GM15510 (cell line): ENCODE results near the gene LAMB4.

Experiments
- POLR2A ChIP-seq: IDR thresholded peaks from 3 replicates; pipeline ENCODE4 v1.6.1; 2011; ENCODE audit warnings: borderline replicate concordance; ENCODE audit not compliant: insufficient read length; ENCODE audit errors: extremely low read depth

Gene LAMB4

DNA sequence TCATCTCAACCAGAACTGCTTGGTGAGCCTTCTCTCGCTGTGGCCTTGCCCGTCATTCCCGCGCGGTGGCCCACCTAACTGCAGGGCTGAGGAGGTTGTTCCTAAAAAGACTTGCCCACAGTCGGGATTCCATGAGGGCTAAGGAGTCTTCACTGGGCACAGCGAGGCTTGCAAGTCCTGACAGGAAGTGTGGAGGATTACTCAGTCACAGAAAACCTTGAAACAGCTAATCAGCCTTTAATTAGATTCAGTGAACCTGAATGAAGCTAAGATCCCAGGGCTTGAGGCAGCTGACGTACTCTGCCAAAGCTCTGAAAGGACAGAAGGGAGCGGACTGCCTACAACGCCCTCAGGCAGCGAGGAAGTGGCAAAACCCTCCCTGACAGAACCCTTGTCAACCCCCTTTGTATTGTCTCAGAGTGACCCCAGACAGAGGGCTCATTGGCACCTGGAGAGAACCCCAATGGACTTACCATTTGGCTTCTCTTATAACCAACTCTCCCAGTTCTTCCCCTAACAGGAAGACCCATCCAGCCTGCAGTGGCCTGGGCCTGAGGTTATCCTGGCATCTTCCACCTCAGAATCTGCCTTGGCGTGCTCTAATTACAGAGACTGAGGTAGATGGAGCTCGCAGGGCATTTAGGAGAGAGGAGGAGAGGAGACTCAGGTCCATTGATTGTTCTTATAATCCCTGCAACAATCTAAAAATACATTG is 2.5 kb upstream of the LAMB4 start:
- no peak for TF ChIP-seq POLR2A

DNA sequence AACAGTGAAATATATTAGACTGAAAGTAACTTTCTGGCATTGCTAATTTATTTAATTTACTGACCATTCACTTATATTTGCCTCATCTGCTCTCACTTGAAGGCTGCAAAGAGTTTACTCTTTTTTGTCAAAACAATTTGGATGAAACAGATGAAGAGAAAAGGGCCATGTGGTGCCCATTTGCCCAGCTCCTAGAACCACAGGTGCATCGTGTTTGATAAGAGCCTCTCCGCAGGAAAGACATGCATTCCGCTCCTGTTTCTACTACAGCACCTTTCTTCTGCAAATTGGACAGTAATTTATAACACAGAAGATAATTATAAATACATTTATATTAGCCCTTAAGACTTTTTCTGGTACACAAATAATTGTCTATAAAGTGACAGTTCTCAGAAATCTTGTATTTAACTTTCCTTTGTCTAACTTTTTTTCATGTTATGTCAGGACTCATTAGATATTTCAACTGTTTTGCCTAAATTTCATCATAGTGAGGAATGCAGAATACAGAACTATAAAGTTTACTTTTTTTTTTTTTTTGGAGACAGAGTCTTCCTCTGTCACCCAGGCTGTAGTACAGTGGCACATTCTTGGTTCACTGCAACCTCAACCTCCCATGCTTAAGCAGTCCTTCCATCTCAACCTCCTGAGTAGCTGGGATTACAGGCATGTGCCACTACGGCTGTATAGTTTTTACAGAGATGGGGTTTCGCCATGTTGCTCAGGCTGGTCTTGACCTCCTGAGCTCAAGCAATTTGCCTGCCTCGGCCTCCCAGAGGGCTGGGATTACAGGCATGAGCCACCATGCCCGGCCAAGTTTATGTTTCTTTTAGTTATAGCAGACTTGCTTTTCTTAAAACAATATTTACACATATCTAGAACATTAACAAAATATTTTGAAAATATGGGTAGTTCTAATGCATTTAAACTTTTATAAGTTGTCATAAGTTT is 869 bp downstream of the LAMB4 start:
- TF ChIP-seq POLR2A, result no peak

DNA sequence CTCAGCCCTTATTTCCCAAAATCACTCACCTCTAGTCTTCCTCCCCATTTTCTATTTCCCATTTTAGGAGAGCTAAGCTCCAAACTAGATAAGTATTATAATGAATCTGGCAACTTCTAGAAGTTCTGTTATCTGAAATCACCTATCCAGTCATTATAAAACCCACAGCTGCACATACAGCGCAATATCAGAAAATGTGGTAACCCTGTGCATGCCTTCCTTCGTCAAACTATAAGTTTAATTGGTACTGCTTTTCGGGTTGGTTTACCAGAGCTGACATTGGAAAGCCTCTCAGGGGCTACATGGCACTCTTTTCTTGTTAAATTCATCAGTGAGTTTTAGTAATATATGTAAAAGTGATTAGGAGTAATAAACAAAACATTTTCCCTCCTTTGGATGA is 1.6 kb downstream of the LAMB4 start:
- no peak for TF ChIP-seq POLR2A

DNA sequence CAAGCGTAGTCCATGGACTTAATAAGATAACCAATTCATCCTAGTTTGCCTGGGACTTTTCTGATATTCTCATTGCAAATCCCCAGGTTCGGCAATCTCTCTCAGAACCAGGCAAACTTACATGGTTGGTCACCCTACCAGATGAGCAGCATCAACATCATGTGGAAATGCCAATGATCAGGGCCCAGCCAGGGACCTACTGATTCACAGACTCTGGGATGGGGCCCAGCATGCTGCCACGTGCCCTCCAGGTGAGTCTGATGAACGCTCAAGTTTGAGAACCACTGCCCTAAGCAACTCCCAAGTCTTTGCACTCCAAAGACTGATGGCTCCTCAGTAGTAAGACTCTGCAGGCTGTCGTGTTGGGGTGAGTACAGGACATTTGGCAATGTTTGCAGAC is 2.7 kb downstream of the LAMB4 start:
- TF ChIP-seq POLR2A, result no peak

DNA sequence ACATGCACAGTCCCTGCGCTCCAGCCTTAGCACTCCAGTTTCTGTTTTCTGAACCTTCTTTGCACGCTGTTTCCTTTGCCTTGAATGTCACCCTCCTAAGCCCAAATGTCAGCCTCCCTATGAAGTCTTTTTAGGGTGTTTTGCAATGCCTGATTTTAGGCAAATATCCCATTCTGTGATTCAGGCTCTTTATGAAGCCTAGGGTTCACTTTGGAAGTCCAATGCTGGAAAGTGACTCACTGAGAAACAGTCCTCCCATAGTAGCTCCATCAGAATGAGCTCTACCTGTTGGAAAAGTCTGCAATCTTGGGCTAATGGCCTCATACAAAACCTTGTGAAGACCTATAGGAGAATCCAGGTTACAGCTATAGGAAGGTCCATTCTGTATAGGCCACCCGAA is 5.3 kb downstream of the LAMB4 start:
- no peak for TF ChIP-seq POLR2A

DNA sequence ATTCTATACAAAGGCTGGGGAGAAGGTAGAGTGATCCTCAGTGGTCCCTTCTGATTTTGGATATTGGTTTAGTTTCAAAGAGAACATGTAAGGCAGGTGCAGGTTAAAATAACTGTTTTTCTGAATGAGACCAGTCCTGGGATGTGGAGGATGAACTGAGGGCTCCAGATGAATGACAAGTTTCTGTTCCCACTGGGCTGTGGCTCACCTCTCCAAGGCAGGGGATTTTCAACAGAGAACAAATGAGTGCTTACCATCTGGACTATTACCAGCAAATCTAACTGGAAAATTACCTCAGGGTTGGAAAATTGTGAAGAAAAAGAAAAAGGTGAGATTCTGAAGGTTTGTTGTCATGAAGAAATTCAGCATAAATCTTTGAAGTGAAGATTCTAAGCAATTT is 8.0 kb downstream of the LAMB4 start:
- no peak for TF ChIP-seq POLR2A

DNA sequence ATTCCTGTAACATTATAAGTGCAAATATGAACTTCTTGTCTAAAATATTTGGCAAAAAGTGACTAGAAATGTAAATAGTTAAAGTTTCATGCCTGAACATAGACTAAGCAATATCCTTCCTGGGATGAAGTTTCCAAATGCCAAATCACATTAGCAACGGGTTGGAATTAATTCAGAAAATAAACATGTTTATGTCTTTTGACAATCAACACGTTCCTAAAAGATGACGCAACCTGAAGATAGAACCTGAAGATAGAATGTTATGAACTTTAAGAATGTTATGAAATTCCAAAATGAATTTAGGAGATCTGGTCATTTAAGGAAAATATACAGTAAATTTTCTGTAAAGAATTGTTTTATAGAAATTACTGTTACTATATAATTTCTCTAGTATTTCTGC is 9.2 kb downstream of the LAMB4 start:
- no peak for TF ChIP-seq POLR2A

DNA sequence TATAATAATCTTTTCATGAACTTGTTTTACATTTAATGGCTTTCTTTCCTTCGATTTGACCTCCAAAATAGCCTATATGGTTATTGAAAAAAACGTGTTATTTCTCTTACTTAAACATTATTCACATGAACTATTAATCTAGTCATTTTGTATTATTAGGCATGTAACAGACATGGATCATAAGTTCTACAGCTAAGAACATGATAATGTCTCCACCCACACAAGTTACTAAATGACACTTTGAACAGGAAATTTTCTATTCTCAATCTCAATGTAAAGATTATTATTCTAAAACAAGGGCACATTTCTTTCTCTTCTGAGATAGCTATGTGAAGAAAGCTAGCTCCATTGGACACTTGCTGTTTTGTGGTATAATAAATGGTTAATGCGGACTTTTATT is 10.0 kb downstream of the LAMB4 start:
- TF ChIP-seq POLR2A, result no peak

DNA sequence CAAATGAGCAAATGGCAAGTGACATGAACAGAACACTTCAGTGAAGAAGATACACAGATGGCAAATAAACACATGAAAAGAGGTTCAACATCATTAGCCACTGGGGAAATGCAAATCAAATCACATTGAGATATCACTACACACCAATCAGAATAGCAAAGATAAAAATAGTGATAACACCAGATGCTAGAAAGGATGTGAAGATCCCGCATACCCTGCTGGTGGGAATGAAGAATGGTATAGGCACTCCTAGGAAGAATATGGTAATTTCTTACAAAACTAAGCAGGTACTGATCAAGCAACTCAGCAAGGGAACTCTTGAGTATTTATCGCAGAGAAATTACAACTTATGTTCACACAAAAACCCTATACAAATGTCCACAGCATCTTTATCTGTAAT is 11.2 kb downstream of the LAMB4 start:
- TF ChIP-seq POLR2A, result no peak

DNA sequence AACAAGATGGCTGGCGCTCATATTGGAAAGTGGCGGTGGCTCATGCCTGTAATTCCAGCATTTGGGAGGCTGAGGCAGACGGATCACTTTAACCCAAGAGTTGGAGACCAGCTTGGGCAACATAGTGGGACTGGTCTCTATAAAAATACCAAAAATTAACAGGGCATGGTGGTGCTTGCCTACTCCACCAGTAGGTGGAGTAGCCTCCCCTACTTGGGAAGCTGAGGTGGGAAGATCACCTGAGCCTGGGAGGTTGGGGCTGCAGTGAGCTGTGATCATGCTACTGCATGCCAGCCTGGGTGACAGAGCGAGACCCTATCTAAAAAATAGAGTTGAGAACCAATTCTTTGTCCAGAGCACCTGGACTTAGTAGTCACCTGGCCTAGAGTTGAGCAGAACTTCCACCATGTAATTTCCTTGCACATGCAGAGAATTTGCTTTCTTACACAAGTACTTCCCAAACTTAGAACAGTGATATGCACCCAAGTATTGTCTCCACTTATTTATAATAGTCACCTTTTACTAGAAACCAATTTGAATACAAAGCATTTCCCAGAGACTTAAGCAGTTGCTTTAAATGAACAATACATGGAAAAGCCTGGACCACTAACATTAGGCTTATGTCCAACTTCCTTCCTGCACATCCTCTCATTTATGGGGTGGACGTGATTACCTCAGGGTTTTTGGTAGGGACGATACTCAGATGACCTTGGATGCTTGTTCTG is 15.9 kb downstream of the LAMB4 start:
- TF ChIP-seq POLR2A, result no peak

DNA sequence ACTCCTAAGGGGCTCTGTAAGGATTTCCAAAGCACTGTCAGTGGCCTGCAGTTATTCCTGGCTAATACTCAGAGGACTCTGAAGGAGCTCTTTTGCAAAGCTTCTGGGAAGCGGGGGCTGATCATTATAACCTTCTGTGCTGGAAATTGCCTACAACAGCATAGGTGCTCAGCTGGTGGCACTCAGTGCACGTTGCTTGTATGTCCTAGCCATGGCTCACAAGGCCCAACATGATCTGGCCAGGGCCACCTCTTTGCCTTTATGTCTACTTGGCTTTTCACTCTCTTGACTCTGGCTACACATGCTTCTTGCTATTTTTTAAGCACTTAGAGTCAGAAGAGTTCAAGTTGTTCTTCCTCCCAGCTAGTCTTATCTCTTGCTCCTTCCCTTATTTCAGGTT is 17.5 kb downstream of the LAMB4 start:
- TF ChIP-seq POLR2A, result no peak

DNA sequence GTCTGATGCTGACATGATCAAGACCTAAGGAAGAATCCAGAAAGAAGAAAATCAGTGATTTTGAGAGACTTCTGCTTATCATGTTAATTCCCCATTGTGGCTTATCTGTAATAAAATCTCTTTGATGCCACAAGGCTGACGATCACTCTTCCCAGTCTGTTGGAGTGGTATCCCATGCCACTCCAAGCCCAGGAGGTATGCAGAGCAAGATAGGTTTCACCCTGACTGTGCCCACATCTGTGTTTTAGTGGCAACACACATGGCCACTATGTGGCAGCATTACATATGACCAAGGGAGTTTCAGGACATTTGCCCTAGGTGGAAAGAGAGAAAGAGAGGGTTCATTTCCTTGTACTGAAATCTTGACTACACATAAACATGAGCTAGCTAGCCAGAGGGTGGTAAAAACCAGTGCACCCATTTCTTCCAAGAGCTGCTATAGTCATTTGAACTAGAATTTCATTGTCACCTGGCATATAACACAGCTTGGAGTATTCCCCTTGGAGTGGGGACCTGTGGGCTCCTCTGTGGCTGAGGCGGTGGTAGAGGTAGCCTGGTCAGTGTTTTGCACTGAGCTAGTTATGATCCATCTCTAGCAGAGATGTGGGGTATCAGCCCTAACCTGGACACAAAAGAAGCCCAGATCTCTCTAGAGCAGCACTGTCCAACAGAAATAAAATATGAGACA is 20.8 kb downstream of the LAMB4 start:
- TF ChIP-seq POLR2A, result no peak

DNA sequence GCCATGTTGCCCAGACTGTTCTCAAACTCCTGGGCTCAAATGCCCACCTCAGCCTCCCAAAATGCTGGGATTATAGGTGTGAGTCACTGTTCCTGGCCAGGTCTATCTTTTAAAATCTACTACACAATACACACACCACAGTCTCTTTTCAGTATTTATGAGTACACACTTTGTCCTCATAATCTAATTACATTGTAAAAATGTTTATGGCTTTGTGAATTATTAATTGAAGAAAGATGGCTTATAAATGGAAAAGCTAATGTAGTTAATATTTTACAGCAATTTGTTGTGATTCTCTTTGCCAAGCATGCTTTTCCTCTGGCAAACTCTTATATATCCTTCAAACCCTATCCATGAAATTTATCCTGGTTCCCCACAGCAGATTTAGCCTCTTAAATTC is 22.0 kb downstream of the LAMB4 start:
- TF ChIP-seq POLR2A, result no peak

DNA sequence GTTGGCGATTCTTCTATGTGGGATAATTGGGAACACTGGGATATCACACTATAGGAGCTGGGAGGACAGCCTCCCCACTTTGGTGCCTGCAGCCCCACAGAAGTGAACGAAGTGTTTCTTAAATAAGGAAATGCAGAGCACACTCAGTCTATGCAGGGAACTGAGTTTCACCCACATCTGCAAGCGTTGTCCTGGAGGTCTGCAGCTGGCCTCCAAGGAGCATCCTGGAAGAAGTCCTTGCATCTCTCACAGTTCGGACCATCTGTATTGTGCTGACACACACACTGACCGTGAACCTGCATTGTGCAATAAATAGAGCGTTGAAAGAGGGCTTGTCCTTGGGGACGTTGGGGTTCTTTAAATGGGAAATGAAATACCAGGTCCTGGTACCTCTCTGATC is 25.8 kb downstream of the LAMB4 start:
- no peak for TF ChIP-seq POLR2A
